Activated CD8-positive, alpha-beta memory T cell treated with anti-CD3 and anti-CD28 coated beads, Interleukin-2, amount 50 U/mL, for 1 hour (primary cell): ENCODE data around the gene FGA.

Experiments
- DNase-seq: peaks from one replicate; pipeline ENCODE4 v3.0.0-alpha.2; 2020; ENCODE audit errors: extremely low read depth

FGA gene

DNA sequence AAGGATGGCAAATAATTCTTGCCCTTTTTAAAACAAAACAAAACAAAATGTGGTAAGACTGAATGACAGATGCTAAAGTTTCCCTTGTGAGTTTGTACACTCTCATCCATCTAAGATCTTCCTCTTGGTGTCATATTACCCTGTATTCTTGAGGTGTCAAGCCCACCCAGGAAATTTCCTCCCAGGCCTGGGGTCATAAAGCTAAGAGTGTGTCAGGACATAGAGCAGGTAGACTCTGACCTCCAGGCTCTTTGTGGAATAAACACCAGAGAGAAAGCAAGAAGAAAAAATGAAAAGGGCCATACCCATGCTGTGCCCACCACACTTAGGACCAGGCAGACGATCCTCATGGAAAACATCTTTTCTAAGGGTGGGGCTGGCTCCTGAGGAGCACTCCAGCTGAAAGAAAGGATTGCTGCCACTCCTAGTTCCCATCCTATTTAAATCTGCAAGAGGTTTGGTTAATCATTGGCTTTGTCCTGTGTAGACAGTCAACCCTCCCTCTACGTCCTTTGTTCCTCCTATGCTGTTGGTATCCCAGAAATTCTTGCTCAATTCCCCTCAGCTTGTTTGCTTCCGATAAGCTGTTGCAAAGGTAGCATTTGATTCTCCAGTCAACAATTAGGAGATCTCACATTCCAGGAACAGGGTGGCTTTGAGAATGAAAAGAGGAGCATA lies at the start of gene FGA:
Gene FGA, minus strand, starts transcription at position 414 of the 678 bp plus-strand sequence. Its CDS starts 55 bp downstream, at position 359.
- no peak for DNase-seq

DNA sequence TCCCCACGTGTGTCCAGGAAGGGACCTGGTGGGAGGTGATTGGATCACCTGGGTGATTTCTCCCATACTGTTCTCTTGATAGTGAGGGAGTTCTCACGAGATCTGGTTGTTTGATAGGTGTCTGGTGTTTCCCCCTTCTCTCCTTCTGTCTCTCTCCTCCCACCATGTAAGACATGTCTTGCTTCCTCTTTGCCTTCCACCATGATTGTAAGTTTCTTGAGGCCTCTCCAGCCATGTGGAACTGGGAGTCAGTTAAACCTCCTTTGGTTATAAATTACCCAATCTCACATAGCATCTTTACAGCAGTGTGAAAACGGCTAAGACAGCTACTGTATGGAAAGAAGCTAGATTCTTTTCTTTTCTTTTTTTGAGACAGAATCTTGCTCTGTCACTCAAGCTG lies 43.5 kb upstream of the FGA start:
- DNase-seq = no peak

- no peak for DNase-seq
Measured at GRCh38 chr4:154631828-154632227, 41.3 kb upstream of the FGA start.

DNA sequence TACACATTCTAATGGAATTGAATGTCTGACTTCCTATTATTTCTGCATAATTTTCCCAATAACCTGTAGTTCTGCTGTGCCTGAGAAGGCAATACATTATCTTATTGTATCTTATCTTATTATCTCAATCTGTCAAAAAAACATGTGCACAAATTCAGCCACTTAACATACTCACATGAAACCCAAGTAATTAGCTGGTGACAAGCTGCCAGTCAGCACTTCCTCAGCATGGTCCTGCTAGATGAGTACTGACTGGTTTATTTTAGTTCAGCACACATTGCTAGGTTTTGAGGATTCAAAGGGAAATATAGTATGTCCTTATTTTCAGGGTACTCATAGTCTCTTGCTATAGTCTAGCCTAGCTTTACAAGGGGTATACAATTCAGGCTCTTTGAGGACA lies 39.8 kb upstream of the FGA start:
- no peak for DNase-seq

- no peak for DNase-seq
Measured at GRCh38 chr4:154626793-154627484, 36.4 kb upstream of the FGA start.

DNA sequence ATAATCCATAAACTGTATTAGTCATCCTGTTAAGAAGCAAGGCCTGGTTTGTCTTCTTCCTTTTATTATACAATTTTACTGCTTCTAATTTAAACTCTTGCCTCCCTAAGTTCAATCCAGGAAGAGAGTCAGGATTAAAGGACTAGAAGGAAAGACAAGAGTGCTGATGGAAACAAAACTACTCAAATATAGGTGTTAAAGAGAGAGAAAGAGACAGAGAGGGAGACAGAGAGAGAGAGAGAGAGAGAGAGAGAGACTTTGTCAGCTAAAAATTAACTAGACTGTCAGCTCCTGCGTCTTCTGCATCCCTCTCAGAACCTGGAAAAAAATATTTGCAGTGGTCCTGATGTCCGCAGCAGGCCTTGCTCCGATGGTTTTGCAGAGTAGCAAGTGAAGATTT lies 35.4 kb upstream of the FGA start:
- no peak for DNase-seq

- DNase-seq = no peak
Measured at GRCh38 chr4:154623995-154624394, 33.5 kb upstream of the FGA start.

- no peak for DNase-seq
Measured at GRCh38 chr4:154623436-154623835, 32.9 kb upstream of the FGA start.

DNA sequence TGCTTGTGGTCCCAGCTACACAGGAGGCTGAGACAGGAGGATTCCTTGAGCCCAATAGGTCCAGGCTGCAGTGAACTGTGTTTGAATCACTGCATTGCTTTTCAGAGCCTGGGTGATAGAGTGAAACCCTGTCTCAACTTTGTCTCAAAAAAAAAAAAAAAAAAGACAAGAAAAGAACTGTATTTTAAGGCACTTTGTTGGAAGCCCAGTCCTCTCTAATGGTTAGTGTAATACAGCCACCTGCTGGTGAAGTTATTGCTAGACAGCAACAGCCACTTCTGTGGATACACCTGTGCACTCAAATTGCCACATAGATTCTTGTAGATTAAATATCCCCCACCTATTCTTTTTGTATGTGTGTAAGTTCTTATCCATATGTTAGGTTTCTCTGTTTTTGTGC lies 32.1 kb upstream of the FGA start:
- DNase-seq = no peak

- DNase-seq = no peak
Measured at GRCh38 chr4:154620111-154620510, 29.6 kb upstream of the FGA start.

GRCh38 chr4:154618708-154619315 lies 28.3 kb upstream of the FGA start:
- DNase-seq = peak; percentile 7

GRCh38 chr4:154617820-154618317 lies 27.3 kb upstream of the FGA start:
- no peak for DNase-seq

DNA sequence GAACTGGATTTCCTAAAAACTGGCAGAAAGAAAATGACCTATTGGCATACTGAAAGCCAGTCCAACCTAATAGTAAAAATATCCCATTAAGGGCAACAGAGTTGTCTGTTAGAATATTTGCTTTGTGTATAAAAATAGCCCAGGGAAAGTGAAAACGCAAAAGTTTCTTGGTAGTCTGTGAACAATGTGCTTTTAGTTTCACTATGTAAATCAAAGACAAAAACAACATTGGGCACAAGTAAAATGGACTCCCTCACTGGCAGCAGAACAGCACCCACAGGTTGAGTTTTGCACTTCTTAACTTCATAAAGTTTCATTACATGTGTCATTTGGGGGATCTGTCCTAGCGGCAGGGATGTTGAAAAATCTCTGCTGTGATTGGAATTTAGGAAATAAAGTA lies 26.2 kb upstream of the FGA start:
- DNase-seq = no peak

DNA sequence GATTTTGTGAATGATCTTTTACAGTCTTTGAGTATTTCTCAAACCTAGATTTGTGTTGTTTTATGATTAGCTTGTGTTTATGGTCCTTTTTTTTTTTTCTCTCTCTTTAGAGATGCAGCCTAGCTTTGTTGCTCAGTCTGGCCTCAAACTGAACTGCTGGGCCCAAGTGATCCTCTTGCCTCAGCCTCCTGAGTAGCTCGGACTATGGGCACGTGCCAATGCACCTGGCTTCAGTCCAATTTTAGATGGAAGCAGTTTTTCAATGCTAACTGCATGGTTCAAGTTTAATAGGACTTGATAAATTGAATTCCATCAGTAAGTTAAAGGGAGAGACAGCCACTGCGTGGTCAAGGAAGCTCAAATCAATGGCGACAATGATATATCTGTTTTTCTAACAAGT lies 25.7 kb upstream of the FGA start:
- no peak for DNase-seq

DNA sequence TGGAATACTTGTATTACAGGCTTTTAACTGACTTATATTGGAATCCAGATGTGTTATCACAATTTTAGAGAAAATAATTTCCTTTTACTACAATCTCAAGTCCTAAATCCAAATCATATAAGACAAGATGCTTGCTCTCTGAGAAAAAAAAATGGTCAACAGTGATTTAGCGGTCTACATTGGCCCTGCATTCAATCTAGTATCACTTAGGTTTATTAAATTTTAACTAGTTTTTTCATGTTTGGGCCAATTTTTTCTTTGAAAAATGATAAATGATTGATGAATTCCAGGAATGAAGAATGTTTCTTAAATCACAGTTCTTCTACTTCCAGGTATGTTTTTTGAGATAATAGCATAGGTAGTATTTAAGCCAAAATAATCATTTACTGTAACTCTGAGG lies 24.7 kb upstream of the FGA start:
- no peak for DNase-seq

DNA sequence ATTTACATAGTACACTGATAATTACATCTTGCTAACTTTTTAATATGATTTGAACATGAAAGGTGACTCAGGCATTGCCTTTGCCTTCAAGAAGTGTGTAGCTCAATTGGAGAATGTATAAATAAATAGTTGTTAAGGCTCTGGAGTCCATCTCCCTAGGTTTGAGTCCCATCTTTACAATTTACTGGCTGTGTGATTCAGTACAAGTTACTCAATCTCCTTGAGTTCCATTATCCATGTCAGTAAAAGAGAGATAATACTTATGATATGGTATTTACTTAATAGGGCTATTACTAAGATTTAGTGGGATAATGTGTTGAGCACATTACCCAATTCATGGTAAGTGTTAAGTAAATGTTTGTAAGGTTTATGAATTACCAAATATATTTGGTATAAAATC lies 23.8 kb upstream of the FGA start:
- DNase-seq = no peak

DNA sequence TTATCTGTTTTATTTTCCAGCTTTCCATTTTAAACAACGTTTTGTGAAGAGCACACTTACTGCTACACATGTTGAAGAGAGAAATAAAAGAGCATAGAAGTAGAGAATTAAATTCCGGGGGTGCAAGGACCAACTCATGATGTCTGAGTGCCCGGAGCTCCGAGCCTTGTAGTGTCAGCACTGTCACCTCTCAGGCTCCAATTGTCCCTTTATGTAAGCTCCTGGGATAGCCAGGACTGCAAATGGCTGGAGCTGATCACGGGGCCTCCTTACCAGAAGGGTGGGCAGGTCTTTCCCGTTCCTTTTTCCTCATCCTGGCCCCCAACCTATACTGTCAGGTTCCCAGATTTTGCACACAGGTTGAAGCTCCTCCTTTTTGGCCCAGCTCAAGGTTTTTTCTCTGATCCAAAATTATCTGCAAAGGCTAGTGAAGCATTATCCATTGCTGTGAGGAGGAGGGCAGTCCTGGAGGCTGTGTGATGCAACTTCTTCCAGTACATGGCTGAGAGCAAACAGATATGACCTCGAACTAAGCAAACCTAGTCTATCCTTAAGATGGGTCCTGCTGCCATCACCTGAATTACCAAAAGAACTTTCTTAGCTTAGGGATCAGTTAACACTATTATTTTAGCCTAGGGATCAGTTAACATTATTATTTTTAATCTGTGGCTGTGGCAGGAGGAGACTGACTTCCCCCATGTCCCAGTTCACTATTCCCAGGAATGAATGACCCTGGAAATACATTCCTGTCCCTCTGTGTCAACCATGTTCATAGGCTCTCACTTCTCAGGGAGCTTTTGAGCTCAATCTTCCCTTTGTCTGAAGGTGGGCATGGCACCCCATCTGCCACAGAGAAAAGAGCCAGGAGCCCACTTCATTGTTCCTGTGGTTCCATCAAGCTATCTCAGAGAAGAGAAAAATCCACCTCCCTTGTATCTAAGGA lies 22.2 kb upstream of the FGA start, which contains the start of gene FGG:
Gene FGG, minus strand, starts transcription at position 185 of the 943 bp plus-strand sequence. Its CDS starts 47 bp downstream, at position 138.
- DNase-seq = no peak

GRCh38 chr4:154611833-154612232 lies 21.3 kb upstream of the FGA start:
- no peak for DNase-seq

DNA sequence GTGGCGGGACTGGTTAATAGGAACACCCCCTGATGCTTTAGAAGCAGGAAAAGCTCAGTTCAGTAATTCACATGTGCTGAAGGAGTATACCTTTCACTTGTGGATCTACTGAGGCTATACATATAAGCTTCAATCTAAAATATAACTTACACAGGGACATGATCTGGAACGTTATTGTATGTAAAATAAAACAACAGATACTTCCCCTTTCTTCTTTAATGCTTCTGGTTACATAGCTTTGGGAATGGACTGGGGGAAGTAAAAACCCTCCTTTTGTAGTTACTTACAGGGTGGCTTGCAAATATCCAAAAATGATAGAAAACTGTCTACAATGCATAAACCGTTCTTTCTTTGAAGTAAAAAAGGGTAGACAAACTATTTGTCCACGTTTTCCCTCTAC lies 20.0 kb upstream of the FGA start:
- DNase-seq = no peak

DNA sequence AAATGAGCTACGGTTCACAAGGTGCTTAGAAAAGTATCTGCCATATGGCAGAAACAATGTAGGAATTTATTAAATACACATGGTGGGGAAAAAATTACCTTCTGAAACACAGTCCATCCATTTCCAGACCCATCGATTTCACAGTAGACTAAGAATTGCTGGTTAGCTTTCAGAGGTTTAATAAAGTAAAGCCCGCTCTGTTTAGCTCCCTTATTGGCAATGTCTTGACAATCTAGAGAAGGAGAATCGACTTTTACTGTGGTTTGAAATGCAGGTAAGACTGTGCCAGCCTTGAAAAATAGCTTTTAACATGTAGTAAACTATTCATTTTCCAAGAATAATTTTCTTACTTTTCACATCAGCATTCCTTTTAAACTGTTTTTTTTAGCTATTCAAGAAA lies 19.0 kb upstream of the FGA start:
- no peak for DNase-seq

DNA sequence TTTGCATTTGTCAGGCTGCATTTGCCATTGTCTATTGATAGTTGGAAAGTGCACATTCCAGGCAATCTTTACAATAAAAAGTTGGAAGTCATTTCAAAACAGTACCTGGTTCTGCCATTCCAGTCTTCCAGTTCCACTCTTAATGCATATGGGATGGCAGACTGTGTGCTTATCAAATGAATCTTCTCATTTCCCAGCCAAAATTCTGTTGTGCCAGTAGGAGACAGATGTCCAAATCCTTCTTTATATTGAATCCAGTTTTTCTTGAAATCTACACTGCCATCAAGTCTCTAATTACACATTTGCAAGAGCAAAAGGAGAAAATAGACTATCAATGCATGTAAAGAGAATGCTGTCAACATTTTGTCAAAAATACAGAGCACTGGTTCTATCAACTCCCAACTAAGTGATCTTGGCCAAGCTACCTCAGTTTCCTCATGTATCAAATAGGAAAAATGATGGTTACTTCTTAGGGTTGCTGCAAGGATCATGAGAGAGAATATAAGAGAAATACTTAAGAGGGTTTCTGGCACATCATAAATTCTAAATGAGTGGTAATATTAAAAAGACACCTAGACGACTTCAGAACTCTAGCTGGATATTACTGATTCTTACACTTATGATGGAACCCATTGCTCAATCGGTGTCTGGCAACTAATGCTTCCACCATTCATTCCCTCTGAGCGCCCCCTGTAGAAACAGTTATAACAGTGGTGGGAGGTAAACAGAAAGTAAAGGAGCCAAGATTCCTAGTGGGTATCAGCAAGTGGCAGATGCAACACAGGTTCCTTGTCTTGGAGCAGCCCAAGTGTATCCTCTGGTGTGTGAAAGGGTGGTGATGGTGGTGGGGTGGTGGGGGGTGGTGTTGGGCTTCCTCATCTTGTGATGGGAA lies 18.1 kb upstream of the FGA start:
- DNase-seq = no peak
